SK-N-SH (cell line): ENCODE results near the gene RAB12.

ENCODE experiments used
- CHD2 ChIP-seq: fragments of 150-350 bp; IDR thresholded peaks from 2 replicates; pipeline ENCODE4 v1.6.1; 2018; ENCODE audit warnings: low read length; ENCODE audit not compliant: partially characterized antibody
- CTCF ChIP-seq: fragments of 200-600 bp; sonication (generic); IDR thresholded peaks from 2 replicates; pipeline ENCODE4 v1.6.1; 2017; ENCODE audit warnings: antibody characterized with exemption, mild to moderate bottlenecking, moderate library complexity
- FOSL2 ChIP-seq: IDR thresholded peaks from 2 replicates; pipeline ENCODE4 v1.4.0; 2012; ENCODE audit warnings: low read depth, mild to moderate bottlenecking, moderate library complexity, borderline replicate concordance
- RAD21 ChIP-seq: IDR thresholded peaks from 2 replicates; pipeline ENCODE4 v1.6.1; 2012; ENCODE audit warnings: mild to moderate bottlenecking, low read length
- RFX5 ChIP-seq: IDR thresholded peaks from 2 replicates; pipeline ENCODE4 v1.6.1; 2012; ENCODE audit warnings: mild to moderate bottlenecking, improper control_type of control experiment, low read length

- TF ChIP-seq FOSL2 (no peak), CTCF (no peak), RFX5 (no peak), CHD2 (no peak), RAD21 (no peak)
These were observed 10.8 kb downstream of the RAB12 start for GRCh38 chr18:8619835-8620577.
